HG02973 (cell line): ENCODE results near the gene CA9.

Experiments used
- ATAC-seq: cut with Tn5 transposase; IDR thresholded peaks from one replicate; pipeline ENCODE4 v1.9.1; 2021; ENCODE audit warnings: moderate library complexity; ENCODE audit not compliant: unreplicated experiment

CA9 gene

DNA sequence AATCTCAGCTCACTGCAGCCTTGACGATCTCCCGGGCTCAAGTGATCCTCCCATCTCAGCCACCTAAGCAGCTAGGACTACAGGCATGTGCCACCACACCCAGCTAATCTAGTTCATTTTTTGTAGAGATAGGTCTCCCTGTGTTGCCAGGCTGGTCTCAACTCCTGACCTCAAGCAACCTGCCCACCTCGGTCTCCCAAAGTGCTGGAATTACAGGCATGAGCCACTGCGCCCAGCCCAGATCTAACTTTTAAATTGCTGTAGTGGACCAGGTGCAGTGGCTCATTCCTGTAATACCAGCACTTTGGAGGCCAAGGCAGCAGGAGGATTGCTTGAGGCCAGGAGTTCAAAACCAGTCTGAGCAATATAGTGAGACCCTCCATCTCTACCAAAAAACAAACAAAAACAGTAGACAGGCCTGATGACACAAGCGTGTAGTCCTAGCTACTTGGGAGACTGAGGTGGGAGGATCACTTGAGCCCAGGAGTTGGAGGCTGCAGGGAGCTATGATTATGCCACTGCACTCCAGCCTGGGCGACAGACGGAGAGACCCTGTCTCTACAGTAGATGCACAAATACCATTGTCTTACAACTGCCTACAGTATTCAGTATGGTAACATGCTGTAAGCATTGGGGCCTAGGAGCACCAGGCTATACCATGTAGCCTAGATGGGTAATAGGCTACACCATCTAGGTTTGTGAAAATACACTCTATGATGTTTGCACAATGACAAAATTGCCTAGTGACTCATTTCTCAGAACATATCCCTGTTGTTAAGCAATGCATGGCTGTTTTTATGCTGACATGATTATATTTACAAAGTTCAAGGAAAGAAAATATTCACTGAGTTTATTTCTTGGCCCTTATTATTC lies 21.5 kb upstream of the CA9 start:
- no peak for ATAC-seq

GRCh38 chr9:35652829-35653209 lies 20.9 kb upstream of the CA9 start:
- ATAC-seq: no peak

DNA sequence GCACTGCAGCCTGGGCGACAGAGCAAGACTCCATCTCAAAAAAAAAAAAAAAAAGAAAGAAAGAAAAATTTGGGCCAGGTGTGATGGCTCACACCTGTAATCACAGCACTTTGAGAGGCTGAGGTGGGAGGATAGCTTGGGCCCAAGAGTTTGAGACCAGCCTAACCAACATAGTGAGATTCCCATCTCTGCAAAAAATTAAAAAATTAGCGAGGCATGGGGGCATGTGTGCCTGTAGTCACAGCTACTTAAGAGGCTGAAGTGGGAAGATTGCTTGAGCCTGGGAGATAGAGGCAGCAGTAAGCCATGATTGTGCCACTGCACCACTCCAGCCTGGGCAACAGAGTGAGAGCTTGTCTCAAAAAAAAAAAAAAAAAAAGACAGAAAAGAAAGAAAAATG lies 20.1 kb upstream of the CA9 start:
- no peak for ATAC-seq

GRCh38 chr9:35656348-35656747 lies 17.4 kb upstream of the CA9 start:
- no peak for ATAC-seq

GRCh38 chr9:35656831-35657545 lies 16.7 kb upstream of the CA9 start:
- ATAC-seq: no peak

DNA sequence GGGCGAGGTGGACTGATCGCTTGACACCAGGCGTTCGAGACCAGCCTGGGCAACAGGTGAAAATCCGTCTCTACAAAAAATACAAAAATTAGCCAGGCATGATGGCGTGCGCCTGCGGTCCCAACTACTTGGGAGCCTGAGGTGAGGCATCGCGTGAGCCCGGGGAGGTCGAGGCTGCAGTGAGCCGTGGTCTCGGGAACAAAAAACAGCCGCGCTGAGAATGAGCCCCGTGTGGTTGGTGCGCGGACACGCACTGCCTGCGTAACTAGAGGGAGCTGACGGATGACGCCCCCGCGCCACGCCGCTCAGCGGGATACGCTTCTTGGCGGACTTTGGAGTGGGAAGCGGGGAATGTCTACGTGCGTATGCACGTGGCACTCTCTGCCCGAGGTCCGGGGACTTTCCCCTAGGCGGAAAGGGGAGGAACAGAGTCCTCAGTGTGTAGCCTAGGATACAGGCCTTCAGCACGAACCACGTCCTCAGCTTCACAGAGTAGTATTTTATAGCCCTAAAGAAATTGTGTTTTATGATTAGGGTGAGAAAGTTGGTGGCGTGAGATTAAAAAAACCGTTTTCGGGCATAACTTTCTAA lies 16.1 kb upstream of the CA9 start, which contains the start of gene RMRP:
TSS of gene RMRP (minus strand) at position 474 of the 591 bp plus-strand sequence.
- peak; percentile 79 for ATAC-seq

GRCh38 chr9:35658137-35658967 lies 15.4 kb upstream of the CA9 start, which contains the start of gene CCDC107:
Gene CCDC107, plus strand, starts transcription at chr9:35658292. Its CDS starts 88 bp downstream, at chr9:35658380.
- peak; percentile 54 for ATAC-seq

- ATAC-seq: no peak
Measured at GRCh38 chr9:35658968-35659220, 14.8 kb upstream of the CA9 start.

DNA sequence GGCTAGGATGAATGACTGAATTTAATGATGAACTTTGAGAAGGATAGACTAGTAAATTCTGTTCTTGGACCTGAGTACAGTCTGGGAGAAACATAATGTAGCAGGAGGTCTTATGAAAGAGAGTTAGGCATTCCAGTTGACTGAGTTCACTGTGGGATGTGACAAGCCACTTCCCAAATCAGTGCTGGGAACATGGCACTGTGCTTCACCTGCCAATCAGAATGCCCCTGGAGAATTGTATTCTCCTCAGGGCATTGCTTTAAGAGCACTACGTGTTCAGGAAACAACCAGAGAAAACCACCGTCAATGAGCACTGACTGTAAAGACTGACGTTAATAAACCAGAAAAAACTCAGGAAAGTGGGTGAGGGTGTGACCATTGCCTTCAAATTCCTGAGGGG lies 14.4 kb upstream of the CA9 start:
- ATAC-seq: no peak

DNA sequence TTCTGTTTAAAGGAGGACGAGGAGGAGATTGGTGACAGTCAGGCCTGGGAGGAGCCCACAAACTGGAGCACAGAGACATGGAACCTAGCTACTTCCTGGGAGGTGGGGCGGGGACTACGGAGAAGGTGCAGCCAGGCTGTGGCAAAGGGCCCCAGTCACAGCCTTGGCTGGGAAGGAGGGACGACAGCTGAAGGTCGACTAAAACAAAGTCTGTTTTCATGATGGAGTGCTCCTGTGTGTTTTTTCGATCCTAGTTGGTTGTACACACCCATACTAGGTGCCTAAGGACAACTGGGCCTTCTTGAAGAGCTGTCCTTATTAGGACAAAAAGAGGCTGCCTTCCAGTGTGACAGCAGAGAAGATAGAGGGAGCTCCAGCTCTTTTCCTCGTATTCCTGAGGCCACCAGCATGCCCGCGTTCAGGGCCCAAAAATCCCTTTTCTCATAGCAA lies 12.7 kb upstream of the CA9 start:
- no peak for ATAC-seq

DNA sequence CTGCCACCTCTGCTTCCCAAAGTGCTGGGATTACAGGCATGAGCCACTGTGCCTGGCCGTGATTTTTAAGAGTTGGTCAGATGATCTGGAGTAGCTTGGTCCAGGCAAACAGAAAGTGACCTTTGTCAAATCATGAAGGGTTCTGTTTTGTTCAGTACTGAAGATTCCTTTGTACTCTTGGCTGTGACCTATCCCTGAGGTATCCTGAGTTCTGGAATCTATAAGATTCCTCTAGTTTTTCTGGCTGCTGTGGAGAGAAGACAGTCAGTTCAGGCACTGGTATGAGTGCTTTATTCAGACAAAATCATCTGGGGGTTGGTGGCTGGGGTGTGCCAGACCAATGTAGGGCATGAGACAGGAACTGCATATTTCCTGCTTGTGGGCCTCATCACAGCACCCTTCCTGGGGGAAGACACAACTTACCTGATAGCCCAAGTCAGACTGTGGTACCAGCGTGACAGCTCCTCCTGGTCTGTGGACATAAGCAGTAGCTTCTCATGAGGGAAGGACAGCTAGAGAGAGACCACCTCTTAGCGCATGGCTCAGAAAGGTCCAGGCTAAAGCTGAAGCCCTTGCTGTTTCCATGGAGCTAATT lies 11.9 kb upstream of the CA9 start:
- ATAC-seq: no peak

DNA sequence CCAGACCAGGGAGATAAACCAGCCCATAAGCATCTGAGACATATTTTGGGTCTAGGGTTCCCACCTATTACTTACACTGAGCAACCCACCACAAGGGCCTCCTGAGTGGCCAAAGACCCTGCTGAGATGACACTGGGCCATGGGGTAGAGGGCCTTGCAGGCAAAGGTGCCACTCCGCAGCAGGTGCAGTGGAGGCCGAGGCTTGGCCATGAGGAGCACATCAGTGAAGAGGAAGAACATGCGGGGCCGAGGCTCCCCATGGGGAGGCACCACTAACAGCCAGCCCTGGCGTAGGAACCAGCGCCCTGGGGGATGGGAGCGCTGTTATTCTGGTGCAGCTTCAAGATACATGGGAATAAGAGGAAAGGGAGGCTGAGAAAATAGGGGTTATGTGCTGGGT lies 11.3 kb upstream of the CA9 start:
- no peak for ATAC-seq

- peak; percentile 53 for ATAC-seq
Measured at GRCh38 chr9:35664531-35665470, 8.9 kb upstream of the CA9 start, which contains the start of gene ARHGEF39. Gene ARHGEF39, minus strand, starts transcription at chr9:35665195. Its CDS starts 26 bp downstream, at chr9:35665169.

DNA sequence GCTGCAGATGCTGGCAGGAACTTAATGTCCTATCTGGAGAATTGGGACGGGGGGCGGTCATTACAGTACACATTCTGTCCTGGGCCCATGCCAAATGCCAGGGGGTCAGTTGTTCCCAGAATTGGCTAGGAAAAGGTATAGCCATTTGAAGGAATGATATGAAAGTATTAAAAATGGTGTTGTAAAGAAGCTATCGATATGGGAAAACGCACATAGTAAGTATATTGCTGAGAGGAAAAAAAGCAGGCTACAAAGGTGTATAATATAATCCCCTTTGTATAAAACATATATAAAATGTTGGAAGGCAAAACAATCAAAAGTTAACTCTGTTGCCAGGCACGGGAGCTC lies 8.3 kb upstream of the CA9 start:
- no peak for ATAC-seq

- no peak for ATAC-seq
Measured at GRCh38 chr9:35666045-35666444, 7.7 kb upstream of the CA9 start.

DNA sequence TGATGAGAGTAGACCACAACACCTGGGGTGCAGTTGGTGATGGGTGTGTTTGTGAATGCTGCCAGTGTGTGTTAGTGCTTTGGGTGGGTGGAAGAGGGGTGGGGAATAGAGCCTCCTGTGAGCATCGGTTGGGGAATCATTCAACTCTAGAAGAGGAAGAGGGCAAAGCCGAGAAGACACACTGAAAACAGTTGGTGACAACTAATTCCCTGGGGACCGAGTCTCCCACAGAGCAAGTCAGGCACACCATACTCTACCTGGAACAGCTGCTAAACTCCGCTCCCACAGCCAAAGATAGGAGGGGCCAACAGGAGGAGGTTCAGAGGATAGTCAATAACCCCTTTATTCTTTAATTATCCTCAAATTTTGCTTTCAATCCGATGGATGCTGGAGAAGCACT lies 7.2 kb upstream of the CA9 start:
- ATAC-seq: no peak

GRCh38 chr9:35667939-35668338 lies 5.8 kb upstream of the CA9 start:
- no peak for ATAC-seq

DNA sequence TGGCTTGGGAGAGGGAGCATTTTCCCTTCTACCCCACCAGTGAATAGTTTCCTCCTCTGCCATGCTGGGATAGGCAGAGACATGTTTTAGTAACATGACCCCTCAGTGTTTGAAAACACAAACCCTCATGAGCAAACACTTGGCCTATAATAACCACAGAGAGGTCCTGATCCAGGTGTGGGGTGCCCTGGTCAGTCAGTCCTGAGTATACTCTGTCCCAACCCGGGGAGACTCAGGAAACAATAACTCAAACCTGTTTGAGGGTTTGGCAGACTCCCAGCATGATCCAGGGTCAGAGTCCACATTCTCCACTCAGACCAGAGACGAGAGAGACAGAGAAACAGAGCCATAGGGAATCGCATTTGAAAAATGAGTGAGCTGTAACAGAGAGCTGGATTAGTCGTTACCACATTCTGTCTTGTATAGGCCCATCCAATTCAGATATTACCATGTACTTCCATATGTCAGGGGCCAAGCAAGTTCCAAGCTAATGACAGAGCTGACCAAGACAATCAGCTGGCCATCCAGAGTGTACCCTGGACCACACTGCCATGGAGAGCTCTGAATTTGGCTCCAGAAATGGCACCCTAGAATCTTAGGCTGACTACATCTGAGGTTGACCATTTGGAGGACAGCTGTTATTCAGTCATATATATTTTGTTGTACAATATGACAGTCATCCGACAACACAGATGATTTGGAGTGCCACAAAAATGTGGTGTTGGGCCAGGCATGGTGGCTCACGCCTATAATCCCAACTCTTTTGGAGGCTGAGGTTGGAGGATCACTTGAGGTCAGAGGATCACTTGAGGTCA lies 4.2 kb upstream of the CA9 start:
- no peak for ATAC-seq

GRCh38 chr9:35674025-35674361 lies 265 bp downstream of the CA9 start:
- ATAC-seq: no peak
